ENCODE data around the gene IRX1.

IRX1 gene

DNA sequence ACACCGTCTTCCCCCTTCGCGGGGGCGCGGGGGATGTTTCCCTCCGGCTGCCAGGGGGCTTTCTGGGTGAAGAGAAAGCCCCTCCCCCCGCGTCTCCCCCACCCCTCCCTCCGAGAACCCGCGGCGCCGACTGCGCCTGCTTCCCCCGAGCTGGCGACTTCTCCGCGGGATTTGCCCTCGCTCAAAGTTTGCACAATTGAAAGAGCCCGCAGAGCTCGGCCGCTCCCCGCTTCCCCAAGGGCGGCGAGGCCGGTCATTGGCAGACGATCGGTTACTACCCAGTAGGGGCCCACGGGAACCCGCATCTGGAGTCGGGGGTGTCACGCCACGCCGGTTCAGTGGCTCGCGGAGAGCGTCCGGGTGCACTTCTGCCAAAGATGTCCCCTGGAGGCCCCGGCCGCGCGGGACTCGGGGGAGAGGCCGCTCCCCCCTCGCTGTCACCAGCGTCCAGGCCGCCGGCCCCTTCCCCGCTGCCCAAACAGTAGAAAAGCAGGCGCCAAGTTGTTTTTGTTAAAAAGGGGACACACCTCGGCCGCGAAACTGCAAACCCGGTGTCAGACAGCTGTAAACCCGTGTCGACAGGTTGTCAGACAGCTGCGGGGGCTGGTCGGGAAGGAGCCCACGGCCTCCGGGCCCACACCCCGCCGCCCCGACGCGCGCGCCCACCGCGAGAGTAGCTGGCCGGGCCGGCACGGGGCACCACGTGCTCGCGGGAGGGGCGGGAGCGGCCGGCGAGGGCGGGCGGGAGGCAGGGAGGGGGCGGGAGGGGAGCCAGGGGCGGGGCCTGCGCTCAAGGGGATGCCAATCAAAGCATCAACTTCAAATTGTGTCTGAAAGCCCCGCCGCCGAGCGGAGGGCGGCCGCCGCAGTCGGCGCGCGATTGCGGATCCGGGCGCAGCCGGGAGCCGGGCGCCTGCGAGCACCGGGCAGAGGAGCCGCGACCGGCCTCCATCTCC is at the start of gene IRX1:
Gene IRX1 (plus strand): TSS at position 827 of the 956 bp plus-strand sequence. CDS start 274 bp downstream, outside the sequence.
- no peak for ATAC-seq
- Mint-ChIP-seq H3K27ac (no peak within 1 kb of the TSS), H3K4me1 (peaks cover 8% of the 10 kb centered on the region), H3K9me3 (peaks cover 4% of the 10 kb centered on the region), H3K4me3 (no peak within 1 kb of the TSS), H3K27me3 (peaks cover 75% of the 10 kb centered on the region), H3K36me3 (no peaks in the 10 kb centered on the region)

DNA sequence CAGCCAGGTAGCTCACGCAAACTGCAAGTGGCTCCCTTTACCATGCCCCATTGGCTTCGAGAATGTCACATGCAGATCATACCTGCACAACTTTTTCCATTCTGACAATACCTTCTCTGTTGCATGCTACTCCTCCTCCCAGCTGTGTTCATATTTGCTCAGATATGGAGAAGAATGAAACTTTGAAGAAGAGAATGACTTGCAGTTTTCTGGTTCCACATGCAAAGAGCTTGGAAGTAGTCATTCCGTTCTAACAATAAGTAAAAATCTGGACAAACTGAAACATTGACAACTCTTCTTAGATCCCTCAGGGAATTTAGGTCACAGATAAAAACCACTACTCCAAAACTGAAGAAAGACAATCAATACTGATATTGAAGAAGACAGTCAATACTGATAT is 49.6 kb upstream of the IRX1 start:
- H3K36me3 Mint-ChIP-seq = no peaks in the 10 kb centered on the region
- H3K4me1 Mint-ChIP-seq = no peaks in the 10 kb centered on the region
- H3K4me3 Mint-ChIP-seq = no peak overlapping the region
- no peak for ATAC-seq
- peaks cover 10% of the 10 kb centered on the region for H3K9me3 Mint-ChIP-seq
- no peaks in the 10 kb centered on the region for H3K27me3 Mint-ChIP-seq
- no peak overlapping the region for H3K27ac Mint-ChIP-seq

DNA sequence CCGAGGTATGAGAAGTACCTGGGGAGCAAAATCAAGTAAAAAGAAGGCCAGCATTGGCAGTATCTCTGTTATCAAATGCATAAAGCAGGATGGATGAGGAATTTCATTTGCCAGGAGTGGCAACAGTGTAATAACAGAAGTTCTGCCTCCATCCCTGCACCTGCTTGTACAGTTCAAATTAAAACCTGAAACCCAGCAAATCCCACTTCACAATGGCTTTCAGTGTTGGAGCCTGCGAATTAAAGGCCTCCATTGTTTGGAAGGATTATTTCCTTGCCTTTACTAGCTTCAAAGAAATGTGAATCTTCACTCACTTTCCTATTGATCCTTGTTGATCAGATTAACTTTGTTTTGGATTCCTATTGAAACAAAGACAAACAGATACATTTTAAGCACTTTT is 31.5 kb upstream of the IRX1 start:
- Mint-ChIP-seq H3K36me3 (no peaks in the 10 kb centered on the region), H3K27me3 (no peaks in the 10 kb centered on the region), H3K9me3 (peaks cover 20% of the 10 kb centered on the region), H3K4me3 (no peak overlapping the region), H3K4me1 (no peaks in the 10 kb centered on the region), H3K27ac (no peak overlapping the region)
- ATAC-seq = no peak

DNA sequence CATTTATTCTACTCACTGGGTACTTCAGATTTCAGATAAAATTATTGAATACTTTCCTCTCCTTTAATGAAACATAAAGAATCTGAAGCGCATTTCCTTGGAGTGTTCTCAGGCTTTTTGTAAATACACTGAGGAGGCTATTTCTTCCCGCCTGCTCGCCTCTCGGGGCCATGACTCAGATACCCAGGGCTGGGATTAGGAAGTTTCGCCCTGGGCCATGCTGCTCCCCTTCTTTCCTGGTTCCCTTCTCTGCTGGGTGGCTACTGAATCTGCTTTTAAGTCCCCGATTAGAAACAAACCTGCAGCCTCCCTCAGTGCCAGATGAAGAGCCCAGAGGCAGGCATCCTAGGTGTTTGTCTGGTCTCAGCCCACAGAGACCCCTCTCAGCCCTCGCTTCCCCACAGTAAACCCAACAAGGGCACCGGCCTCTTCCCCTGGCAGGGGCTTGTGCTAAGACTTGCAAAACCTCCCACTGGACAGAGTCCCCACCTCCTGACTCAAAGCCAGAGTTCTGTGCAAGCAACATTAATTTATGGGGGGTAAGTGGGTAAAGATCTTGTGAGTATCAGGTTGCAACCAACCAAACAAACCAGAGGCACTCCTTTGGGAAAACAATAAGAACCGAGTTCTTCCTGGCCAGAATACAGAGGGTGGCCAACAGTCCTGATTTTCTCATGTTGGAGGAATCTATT is 30.7 kb upstream of the IRX1 start:
- Mint-ChIP-seq H3K27me3 (no peaks in the 10 kb centered on the region), H3K27ac (no peak overlapping the region), H3K36me3 (no peaks in the 10 kb centered on the region), H3K4me3 (no peak overlapping the region), H3K9me3 (peaks cover 20% of the 10 kb centered on the region), H3K4me1 (no peaks in the 10 kb centered on the region)
- no peak for ATAC-seq

DNA sequence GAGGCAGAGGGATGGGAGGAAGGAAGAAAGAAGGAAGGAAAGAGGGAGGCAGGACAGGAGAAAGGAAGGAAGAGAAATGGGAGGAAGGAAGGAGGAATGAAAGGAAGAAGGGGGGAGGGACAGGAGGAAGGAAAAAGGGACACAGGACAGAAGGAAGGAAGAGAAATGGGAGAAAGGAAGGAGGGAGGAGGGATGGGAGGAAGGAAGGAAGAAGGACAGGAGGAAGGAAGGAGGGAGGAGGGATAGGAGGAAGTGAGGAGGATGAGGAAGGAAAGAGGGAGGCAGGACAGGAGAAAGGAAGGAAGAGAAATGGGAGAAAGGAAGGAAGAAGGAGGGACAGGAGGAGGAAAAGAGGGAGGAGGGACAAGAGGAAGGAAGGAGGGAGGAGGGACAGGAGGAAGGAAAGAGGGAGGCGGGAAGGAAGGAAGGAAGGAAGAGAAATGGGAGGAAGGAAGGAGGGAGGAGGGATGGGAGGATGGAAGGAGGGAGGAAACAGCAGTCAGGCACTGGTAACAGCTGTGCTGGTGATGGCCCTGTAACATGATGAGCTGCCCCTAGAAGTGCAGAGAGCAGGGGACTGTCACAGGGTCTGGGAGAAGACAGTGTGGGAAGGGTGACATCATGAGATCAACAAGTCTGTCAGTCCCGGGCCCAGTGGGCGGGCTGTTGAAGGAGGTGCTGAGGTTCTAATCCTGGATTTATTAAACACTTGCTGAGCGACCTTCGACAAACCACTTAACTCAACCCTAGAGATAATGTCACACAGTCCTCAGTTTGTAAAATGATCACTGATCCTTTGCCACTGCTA is 10.7 kb upstream of the IRX1 start:
- ATAC-seq = no peak
- H3K9me3 Mint-ChIP-seq = peaks cover 21% of the 10 kb centered on the region
- no peaks in the 10 kb centered on the region for H3K4me1 Mint-ChIP-seq
- no peaks in the 10 kb centered on the region for H3K36me3 Mint-ChIP-seq
- H3K27ac Mint-ChIP-seq = no peak overlapping the region
- H3K27me3 Mint-ChIP-seq = peaks cover 7% of the 10 kb centered on the region
- H3K4me3 Mint-ChIP-seq = no peak overlapping the region

DNA sequence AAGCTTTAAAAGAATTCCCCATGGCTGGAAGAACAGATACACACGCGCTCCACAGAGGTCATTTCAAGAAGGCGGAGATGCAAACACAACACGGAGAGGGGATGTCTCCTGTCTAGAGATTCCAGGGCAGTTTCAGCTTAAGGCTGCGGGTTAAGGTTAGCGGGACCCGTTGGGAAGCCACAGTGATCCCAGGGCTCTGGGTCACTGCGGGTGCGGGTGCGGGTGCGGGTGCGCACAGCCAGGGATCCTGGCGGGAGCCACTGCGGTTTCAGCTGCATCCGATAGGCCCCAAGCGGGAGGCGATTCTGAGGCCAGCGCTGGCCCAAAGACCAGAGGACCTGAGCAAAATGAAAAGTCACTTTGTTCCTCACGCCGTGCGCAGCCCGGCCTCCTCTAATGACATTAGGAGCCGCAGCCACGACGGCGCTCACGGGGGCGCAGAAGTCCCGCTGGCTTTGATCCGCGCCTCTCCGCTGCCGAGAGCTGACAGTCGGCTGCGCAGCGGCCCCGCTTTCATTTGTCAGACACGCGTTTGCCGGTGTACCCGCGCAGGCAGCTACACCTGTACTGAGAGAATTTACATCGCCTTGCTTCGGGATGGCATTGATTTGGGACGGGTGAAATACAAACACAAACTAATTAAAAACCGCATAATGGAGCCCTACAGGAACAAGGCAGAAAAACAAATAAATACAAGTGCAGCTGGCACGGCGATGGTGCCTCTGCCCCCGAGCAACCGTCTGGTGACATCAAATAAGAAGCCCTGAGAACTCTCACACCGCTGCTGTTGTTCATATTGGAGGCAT is 5.3 kb upstream of the IRX1 start:
- ATAC-seq = no peak
- Mint-ChIP-seq H3K36me3 (no peaks in the 10 kb centered on the region), H3K27me3 (peaks cover 54% of the 10 kb centered on the region), H3K4me1 (peaks cover 8% of the 10 kb centered on the region), H3K27ac (no peak overlapping the region), H3K4me3 (no peak overlapping the region), H3K9me3 (peaks cover 11% of the 10 kb centered on the region)

DNA sequence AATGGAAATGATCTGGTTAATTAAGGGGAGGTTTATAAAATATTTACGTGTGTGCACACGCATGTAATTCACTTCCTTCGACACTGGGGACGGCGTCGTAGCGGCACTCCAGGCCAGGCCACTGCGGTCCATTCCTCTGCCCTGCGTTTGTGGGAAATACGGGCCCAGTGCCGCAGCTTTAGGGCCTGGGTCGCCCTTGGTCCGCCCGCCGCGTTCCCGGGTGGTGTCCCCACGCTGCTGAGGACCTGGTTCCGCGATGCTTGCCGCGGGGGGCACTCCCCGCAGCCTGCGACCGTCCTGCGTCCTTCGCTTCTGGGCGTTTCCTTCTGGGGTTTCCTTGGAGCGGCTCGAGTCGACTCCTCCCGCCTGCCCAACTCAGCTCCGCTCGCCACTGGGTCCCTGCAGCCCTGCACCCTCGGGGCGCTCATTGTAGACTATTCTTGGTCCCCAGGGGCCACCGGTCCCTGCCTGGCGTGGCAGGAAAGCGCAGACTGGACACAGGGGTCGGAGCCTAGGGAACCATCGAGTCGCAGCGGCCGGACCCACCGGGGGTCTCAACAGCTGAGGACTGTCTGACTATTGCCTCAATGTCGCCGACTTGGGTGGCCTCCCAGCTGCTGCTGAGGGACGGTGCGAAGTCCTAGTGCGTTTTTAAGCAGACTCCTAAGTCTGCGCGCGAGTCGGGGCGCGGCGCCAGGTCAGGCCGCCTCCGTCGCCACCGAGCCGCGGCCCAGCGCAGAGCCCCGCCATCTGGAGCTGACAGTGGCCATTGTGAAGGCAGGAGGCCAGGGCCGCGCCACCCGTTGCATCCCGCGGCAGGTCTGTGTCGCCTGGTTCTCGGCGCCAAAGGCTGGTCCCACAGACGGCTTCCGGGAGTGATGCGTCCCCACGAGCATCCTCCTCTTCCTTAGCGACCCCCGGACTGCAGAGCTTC is 4.4 kb upstream of the IRX1 start:
- peaks cover 54% of the 10 kb centered on the region for H3K27me3 Mint-ChIP-seq
- H3K4me3 Mint-ChIP-seq = no peak overlapping the region
- no peaks in the 10 kb centered on the region for H3K36me3 Mint-ChIP-seq
- no peak overlapping the region for H3K27ac Mint-ChIP-seq
- ATAC-seq = no peak
- H3K9me3 Mint-ChIP-seq = peaks cover 8% of the 10 kb centered on the region
- peaks cover 8% of the 10 kb centered on the region for H3K4me1 Mint-ChIP-seq

DNA sequence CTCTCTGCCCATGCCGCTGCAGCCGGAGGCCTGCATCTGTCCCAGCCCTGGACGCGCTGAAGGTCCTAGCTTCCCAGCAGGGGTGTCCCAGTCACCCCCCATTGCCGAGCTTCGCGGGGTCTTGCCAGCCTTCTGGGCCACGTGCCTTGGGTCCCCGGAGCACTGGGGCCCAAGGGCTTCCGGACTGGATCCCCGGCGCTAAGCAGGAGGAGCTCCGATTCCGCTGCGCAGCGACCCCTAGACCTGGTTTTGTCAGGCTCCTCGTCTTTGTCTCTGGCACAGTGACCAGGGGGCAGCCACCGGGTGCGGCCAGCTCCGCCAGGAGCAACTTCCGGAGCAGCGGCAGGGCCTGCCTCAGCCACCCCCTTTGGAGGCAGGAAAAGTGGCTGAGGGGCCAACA is 3.3 kb upstream of the IRX1 start:
- peaks cover 4% of the 10 kb centered on the region for H3K9me3 Mint-ChIP-seq
- no peak overlapping the region for H3K4me3 Mint-ChIP-seq
- H3K27ac Mint-ChIP-seq = no peak overlapping the region
- no peak for ATAC-seq
- peaks cover 61% of the 10 kb centered on the region for H3K27me3 Mint-ChIP-seq
- H3K4me1 Mint-ChIP-seq = peaks cover 8% of the 10 kb centered on the region
- no peaks in the 10 kb centered on the region for H3K36me3 Mint-ChIP-seq

DNA sequence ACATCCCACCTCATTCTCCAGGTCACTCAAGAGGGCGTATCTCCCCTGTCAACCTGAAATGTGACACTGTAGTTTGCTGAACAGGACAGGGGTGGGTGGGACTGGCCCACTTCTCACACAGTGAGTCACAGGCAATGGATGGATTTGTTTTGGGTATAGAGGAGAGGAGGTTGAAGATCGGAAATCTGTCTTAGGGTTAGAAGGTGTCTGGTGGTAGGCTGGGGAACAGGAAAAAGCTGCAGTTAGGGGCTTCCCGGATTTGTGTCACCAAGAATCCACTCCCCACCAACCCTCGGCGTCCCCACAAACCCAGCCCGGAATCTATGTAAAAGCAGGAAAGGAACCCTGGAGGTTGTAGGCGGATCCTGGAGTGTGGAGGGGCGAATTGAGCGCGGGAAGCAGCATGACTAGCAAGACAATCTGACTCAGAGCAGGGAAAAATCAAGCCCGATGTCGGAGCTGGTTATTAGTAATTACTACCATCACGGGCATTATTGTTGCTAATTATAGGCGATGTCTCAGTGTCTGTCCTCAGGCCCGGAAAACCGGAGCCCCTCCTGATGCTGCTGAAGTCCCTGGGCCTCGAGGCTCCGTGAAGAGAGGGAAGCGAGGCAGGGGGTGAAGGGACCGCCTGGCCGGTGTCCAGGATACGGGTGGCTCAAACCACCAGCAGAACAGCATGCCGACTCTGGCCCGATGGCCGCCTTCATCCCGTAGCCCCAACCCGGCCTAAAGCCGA is 1.7 kb upstream of the IRX1 start:
- H3K4me3 Mint-ChIP-seq = no peak overlapping the region
- H3K36me3 Mint-ChIP-seq = no peaks in the 10 kb centered on the region
- no peak for ATAC-seq
- H3K27ac Mint-ChIP-seq = no peak overlapping the region
- H3K9me3 Mint-ChIP-seq = peaks cover 4% of the 10 kb centered on the region
- H3K4me1 Mint-ChIP-seq = peaks cover 8% of the 10 kb centered on the region
- H3K27me3 Mint-ChIP-seq = peaks cover 78% of the 10 kb centered on the region

DNA sequence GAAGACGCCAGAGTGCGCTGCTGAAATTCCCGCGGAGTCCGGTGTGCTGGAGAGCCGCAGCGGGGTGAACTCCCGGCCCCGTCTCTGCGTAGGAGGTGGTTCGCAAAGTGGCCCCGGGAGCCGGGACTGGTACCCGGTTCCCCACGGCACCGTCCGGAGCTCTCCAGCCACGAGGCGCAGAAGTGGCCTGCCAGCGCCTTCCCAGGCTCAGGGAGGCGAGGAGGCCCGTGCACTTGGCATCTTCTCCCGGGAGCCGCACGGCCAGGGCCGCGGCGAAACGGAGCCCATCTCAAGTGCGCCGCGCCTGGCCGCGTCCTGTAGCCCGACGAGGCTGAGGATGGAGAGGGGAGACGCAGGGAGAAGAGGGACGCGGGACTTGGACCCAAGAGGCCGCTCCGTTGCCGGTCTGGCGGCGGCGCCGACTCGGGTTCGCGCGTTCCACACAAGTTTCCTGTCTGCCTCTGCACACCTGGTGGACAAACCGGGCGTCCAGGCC is 1.1 kb upstream of the IRX1 start:
- peaks cover 81% of the 10 kb centered on the region for H3K27me3 Mint-ChIP-seq
- peaks cover 8% of the 10 kb centered on the region for H3K4me1 Mint-ChIP-seq
- H3K27ac Mint-ChIP-seq = no peak overlapping the region
- no peaks in the 10 kb centered on the region for H3K36me3 Mint-ChIP-seq
- ATAC-seq = no peak
- H3K4me3 Mint-ChIP-seq = no peak overlapping the region
- H3K9me3 Mint-ChIP-seq = peaks cover 4% of the 10 kb centered on the region

DNA sequence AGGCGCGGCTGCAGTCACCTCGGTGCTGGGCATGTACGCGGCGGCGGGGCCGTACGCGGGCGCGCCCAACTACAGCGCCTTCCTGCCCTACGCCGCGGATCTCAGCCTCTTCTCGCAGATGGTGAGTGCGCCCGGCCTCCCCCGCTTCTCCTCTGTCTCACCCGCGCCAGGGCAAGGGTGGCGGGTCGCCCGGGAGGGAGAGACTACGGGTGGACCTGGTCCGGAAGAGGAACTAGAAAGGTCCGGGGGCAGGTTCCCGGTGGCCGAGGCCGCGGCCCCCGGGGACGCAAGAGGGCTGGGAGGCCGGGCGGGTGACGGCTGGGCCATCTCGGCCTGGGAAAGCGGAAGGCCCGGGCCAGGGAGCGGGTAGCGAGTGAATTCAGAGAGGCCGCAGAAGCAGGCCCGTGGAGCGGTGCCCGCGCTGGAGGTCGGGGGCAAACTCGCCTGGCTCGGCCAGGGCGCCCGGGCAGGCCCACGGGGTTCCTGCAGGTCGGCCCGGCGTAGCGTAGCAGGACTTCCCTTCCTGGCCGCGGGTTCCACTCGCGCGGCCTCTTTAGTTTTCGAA is 711 bp downstream of the IRX1 start:
- ATAC-seq = no peak
- H3K4me3 Mint-ChIP-seq = no peak overlapping the region
- peaks cover 8% of the 10 kb centered on the region for H3K4me1 Mint-ChIP-seq
- H3K27ac Mint-ChIP-seq = no peak overlapping the region
- H3K27me3 Mint-ChIP-seq = peaks cover 70% of the 10 kb centered on the region
- H3K9me3 Mint-ChIP-seq = peaks cover 6% of the 10 kb centered on the region
- no peaks in the 10 kb centered on the region for H3K36me3 Mint-ChIP-seq

DNA sequence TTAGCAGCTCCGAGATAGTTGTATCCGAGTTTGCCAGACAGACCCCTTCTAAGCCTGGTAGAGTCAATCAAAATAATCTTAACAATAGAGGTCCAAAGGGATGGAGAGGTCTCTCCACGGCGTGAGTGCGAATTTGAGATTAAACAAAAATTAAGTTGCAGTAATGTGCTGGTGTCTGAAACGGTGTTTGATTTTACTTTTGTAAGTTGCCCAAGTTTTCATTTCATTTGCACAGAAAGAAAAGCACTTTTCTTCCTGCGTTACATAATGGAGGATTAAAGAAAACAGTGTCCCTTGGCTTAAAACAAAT is 1.2 kb downstream of the IRX1 start:
- Mint-ChIP-seq H3K4me1 (peaks cover 8% of the 10 kb centered on the region), H3K27ac (no peak overlapping the region), H3K9me3 (peaks cover 6% of the 10 kb centered on the region), H3K36me3 (peaks cover 2% of the 10 kb centered on the region), H3K27me3 (peaks cover 70% of the 10 kb centered on the region), H3K4me3 (no peak overlapping the region)
- ATAC-seq = no peak
